T-helper 1 cell (primary cell): ENCODE results near the gene MTG1.
"Not testable (repeated sequence)": the region's sequence is repeated elsewhere in the genome, so short reads cannot be mapped to it uniquely, and the experiment has no call there.

Source experiments
- DNase-seq, 5 donors: peaks; one replicate each; pipeline ENCODE4 v3.0.0-alpha.2; 2012 to 2020

The MTG1 gene

DNA sequence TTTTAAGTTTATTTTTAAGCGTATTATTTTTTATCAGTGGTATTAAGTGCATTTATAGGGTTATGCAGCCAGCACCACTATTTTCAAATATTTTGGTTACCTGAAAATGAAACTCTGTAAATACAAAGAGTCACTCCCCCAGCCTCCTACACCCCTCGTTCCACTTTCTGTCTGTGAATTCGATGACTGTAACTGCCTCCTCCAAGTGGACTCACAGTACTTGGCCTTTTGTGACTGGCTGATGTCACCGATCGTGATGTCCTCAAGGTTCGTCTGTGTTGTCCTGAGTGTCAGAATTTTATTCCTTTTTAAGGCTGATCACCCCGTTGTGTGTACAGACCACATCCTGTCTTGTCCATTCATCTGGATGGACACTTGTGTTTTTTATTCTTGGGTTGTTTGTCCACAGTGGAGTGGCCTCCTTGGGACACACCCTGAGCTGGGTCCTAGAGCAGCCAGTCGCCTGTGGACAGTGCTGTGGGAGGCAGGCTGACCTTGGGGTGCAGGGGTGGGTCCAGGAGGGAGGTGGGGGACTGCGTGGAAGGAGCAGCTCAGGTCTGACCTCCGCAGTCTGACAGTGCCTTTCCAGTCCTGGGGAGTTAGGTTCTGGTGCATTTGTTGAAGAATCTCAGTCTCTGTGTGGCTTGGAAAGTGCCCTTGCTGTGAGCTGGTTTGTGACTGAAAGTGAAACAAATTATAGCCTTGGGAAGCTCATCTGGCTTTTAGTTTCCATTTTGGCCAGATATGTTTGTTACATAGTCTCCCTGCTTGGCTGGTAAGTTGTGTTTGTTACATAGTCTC is 6.9 kb downstream of the MTG1 start:
- peak in 1 of 5 donors; percentile 53 for DNase-seq

DNA sequence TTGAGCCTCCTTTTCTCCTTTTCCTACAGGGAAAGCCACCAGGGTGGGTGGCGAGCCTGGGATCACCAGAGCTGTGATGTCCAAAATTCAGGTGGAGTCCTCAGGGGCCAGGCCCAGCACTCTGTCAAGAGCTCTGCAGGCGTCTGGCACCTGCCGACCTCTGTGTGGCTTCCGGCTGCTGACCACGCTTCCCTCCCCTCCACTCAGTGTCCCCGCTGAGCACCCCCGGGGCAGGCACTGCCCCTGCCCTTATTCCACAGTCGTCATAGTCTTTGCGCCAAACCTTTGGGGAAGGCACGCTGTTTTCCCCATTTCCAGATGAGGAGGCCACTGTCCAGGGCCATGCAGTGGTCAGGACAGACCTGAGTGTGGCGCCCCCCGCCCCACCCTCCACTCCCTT is 7.5 kb downstream of the MTG1 start:
- DNase-seq, result no peak

- DNase-seq, result no peak
Observed at GRCh38 chr10:133401981-133402725, 8.2 kb downstream of the MTG1 start.

- no peak for DNase-seq
Observed at GRCh38 chr10:133403359-133403758, 9.4 kb downstream of the MTG1 start.

DNA sequence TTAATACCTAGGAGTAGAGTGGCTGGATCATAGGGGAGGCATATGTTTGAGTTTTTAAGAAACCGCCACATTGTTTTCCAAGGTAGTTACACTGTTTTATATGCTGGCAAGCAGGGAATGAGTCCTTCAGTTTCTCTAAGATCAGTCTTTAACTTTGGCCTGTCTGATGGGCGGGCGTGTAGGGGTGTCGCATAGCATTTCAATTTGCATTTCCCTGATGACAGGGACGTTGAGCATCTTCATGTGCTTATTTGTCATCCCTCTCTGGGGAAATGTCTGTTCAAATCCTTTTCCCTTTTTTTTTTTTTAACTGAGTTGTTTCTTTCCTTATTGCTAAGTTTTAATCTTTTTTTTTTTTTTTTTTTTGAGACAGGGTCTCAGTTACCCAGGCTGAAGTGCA is 9.8 kb downstream of the MTG1 start:
- DNase-seq, result no peak

GRCh38 chr10:133405272-133405671 is 11.3 kb downstream of the MTG1 start:
- DNase-seq, result no peak

GRCh38 chr10:133405844-133406527 is 12.0 kb downstream of the MTG1 start:
- DNase-seq, result no peak

DNA sequence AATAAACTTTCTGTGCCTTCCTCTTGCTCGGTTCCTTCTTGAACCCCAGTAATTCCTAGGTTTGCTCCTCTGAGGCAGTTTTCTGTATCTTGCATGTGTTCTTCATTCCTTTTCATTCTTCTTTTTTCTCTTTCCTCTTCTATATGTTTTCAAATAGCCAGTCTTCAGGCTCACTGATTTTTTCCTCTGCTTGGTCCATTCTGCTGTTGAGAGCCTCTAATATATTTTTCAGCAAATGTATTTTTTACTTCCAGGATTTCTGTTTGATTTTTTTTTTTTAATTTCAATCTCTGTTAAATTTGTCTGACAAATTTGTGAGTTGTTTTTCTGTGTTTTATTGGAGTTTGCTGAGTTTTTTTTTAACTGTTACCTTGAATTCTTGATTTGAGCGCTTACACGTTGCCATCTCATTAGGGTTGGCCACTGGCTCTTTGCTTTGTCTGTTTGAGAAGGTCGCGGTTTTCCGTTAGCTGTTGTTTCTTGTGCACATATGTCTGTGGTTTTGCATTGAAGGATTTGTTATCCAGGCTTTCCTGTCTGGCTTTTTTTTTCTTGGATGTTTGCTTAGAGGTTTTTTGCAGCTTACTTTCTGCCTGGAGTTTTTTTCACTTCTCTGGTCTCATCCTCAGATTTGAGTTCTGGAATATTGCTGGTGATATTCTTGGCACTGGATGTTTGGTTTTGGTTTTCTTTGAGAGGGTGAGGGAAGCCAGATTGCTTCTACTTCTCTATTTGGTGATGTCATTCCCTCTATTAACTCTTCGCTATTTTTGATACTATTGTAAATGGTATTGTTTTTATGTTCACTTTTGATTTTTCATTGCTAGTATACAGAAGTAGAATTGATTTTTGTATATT is 17.8 kb downstream of the MTG1 start:
- no peak for DNase-seq

GRCh38 chr10:133412381-133412711 is 18.4 kb downstream of the MTG1 start:
- DNase-seq, result no peak

- not testable (repeated sequence) for DNase-seq
Observed at GRCh38 chr10:133414401-133414800, 20.4 kb downstream of the MTG1 start.

DNA sequence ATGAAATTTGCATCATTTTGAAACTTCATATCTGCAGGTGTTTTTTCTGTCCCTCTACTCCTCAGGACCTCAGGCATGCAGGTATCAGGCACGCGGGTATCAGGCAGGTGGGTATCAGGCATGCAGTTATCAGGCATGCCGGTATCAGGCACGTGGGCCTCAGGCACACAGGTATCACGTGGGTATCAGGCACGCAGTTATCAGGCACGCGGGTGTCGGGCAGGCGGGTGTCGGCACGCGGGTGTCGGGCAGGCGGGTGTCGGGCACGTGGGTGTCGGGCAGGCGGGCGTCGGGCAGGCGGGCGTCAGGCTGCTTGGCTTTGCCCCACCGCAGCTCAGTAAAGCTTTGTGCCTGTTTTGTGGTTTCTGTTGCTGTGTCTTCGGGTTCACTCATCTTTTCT is 21.8 kb downstream of the MTG1 start:
- no peak for DNase-seq

GRCh38 chr10:133418289-133418993 is 24.5 kb downstream of the MTG1 start:
- no peak for DNase-seq

DNA sequence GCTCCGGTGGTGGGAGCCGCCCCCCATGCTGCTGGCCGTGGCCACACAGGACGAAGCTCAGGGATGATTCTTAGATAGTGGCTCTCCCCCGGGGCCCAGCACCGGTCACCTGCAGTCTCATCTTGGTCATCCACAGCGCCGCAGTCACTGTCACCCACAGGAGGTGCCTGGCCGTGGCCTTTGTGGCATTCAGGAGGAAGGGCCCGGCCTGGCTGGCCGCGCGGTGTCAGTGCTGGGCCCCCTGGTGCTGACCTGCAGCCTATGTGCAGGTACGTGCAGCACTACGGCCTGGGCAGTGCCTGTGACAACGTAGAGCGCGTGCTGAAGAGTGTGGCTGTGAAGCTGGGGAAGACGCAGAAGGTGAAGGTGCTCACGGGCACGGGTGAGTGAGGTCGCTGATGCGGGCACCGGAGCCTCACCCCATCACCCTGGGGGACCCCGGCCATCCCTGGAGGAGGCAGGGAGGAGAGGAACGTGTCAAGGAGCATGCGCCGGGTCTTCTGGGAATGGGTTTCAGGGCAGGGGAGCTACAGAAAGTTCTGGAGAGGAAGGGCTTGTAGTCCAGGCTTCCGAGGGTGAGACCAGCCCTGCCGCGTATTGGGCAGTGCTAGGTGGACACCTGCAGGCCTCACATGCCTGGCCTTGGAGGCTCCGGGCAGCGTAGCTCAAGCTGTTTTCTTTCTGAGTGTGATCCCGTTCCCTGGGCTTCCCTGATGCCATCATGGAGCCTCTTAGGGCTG is 25.4 kb downstream of the MTG1 start:
- DNase-seq, result no peak

- DNase-seq, result no peak
Observed at GRCh38 chr10:133420028-133420427, 26.1 kb downstream of the MTG1 start.

DNA sequence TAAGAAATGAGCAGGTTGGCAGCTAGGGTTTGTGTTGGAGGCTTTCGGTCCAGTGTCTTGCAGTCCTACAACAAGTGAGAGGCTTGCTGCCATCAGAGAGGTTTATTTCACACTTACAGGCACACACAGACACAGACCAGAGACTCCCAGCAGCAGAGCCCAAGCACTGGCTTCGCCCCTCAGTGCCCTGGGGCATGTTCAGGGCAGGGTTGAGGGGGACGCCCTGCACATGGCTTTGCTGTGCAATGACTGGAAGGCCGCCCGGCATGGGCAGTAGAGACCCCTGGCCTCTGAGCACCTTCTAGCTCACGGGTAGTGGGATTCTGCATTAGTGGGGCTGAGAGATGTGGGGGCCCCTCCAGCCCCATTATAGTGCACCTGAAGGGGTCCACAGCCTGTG is 26.6 kb downstream of the MTG1 start:
- no peak for DNase-seq

DNA sequence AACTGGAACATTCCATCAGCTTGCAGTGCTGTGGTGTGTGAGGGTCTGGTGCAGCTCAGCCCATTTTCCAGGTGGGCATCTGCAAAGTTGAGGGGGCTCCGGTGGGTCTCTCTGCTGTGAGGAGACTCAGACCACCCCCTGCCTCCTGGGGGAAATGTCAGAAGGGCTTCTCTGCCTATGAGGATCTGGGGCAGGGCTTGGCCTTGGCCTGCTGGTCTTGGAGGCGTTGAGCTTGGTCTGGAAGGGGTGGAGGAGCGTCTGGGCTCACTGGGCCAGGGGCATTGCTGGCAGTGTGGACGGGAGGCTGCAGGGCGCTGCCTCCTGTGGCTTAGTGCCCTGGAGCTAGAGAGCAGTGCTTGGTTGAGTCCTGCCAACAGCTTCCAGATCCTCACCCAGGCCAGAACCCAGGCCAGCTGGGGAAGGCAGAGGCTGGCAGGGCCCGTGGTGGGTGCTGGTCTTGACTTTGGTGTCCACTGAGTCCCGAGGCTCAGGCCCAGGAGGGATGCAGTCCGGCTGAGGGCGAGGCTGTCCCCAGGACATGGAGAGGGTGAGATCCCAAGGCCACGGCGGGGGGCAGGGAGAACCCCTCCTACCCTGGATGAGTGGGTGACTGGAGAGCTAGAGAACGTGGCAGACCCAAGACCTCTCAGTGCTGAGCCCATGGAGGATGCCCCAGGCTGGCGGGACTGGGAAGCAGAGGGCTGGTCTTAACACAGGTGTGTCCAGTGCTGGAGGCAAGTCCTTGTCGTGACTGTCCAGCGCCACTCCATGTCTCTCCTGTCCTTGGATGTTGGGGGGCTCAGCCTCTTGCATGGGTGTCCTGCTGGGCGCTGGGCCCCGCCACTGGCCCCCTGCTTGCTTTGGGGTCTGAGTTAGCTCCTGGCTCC is 27.6 kb downstream of the MTG1 start:
- DNase-seq, result no peak

GRCh38 chr10:133422223-133422806 is 28.4 kb downstream of the MTG1 start:
- DNase-seq, result no peak

GRCh38 chr10:133422807-133423771 is 29.1 kb downstream of the MTG1 start:
- no peak for DNase-seq

GRCh38 chr10:133424102-133424501 is 30.1 kb downstream of the MTG1 start:
- not testable (repeated sequence) for DNase-seq
